Measurements from ENCODE around the gene BTBD9. TPM values are rescaled to one million over a fixed set of nuclear protein-coding genes. Genes with fewer than 3 reads are reported as not detected.

BTBD9 gene
- total and polyA plus RNA-seq, 11 donors: 6.3 to 23.3 (median 19.4) TPM

- Histone ChIP-seq H3K4me1 (peaks cover 0 to 26% (median 12%) of the 10 kb centered on the region in 12 donors), H3K9me3 (no peaks in the 10 kb centered on the region), H3K27me3 (no peaks in the 10 kb centered on the region), H3K4me3 (no peak overlapping the region), H3K36me3 (peaks cover 0 to 28% (median 14%) of the 10 kb centered on the region in 9 donors), H3K27ac (no peak overlapping the region)
- TF ChIP-seq POLR2A (IDR thresholded peaks at IDR 0.05) (no peak), CTCF (IDR thresholded peaks at IDR 0.05) (no peak)
- ATAC-seq: no peak
- intact Hi-C loops (cut with DNase I): no loop called here
- WGBS, 4 donors: 68 to 81% (median 71%) methylated on average over 2 of the region's 2 CpGs
- no peak for DNase-seq
Observed at GRCh38 chr6:38259736-38260135, 380.0 kb downstream of the BTBD9 start.

GRCh38 chr6:38248500-38249234 is 391.1 kb downstream of the BTBD9 start:
- H3K27ac ChIP-seq: no peak overlapping the region
- no peak overlapping the region for H3K4me3 ChIP-seq

DNA sequence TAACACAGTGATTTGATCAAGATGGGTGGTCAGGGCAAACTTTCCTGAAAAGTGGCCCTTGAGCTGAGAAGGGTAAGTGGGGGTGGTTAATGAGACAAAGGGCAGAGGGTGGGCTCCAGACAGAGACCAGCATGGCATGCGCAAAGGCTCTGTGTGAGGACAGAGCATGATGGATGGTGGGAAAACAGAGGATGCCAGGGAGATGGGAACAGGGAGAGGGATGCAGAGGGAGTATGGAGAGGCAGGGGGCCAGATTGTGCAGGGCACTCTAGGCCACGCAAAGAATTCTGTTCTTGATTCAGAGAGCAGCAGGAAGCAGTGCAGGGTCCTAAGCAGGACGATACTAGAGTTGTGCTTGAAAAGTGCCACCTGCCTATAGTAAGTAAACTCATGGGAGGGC is 394.4 kb downstream of the BTBD9 start:
- no peak overlapping the region for H3K27ac ChIP-seq
- TF ChIP-seq POLR2A (IDR thresholded peaks at IDR 0.05): no peak
- TF ChIP-seq CTCF (IDR thresholded peaks at IDR 0.05): no peak
- H3K36me3 ChIP-seq: no peaks in the 10 kb centered on the region
- no peaks in the 10 kb centered on the region for H3K27me3 ChIP-seq
- DNase-seq (no peak), ATAC-seq (peak in 1 of 4 donors; percentile 33)
- no peaks in the 10 kb centered on the region for H3K9me3 ChIP-seq
- H3K4me1 ChIP-seq: peaks cover 0 to 16% (median 0%) of the 10 kb centered on the region in 12 donors
- H3K4me3 ChIP-seq: no peak overlapping the region
- WGBS, 4 donors: 92 to 95% (median 94%) methylated on average over 3 of the region's 3 CpGs
- intact Hi-C loops (cut with DNase I): no loop called here

More at GRCh38 chr6:38248500-38249234, 391.1 kb downstream of the BTBD9 start:
- Histone ChIP-seq H3K27me3 (no peaks in the 10 kb centered on the region), H3K4me1 (peaks cover 0 to 16% (median 0%) of the 10 kb centered on the region in 12 donors), H3K9me3 (no peaks in the 10 kb centered on the region), H3K36me3 (no peaks in the 10 kb centered on the region)
- TF ChIP-seq POLR2A (IDR thresholded peaks at IDR 0.05) (no peak), CTCF (IDR thresholded peaks at IDR 0.05) (no peak)
- intact Hi-C loops (cut with DNase I): no loop called here
- ATAC-seq (no peak), DNase-seq (no peak)
- WGBS, 4 donors: 90 to 93% (median 91%) methylated on average over 9 of the region's 9 CpGs

DNA sequence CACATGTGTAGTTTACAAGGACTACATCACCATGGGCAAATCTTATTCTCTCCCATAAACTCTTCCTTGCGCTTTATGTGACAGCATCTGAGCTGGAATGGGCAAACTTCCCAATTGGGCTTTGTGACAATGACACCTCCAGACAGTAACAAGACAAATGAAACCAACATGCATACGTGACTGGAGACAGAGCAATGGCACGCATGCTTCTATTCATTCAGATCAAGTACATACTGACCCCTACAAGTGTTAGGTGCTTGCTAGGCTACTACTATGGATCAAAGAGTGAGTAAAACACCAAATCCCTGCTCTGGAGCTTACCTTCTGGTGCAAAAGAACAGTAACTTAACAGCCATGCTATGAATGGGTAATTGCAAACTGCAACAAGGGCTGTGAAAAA is 394.9 kb downstream of the BTBD9 start:
- ATAC-seq (peak; percentile 58 to 70 (median 63)), DNase-seq (no peak)
- TF ChIP-seq CTCF (IDR thresholded peaks at IDR 0.05): no peak
- TF ChIP-seq POLR2A (IDR thresholded peaks at IDR 0.05): no peak
- Histone ChIP-seq H3K4me1 (peaks cover 0 to 19% (median 0%) of the 10 kb centered on the region in 12 donors), H3K9me3 (no peaks in the 10 kb centered on the region), H3K4me3 (no peak overlapping the region), H3K27me3 (no peaks in the 10 kb centered on the region), H3K27ac (no peak overlapping the region), H3K36me3 (no peaks in the 10 kb centered on the region)
- 52 to 86% (median 71%) methylated on average over 3 of the region's 3 CpGs for WGBS, 4 donors
- intact Hi-C loops (cut with DNase I): no loop called here
